Smooth muscle cell (in vitro differentiated cells): ENCODE results near the gene ABHD12B. TPM values are rescaled to one million over a fixed set of nuclear protein-coding genes. Genes with fewer than 3 reads are reported as not detected.
"Not testable (repeated sequence)": the region's sequence is repeated elsewhere in the genome, so short reads cannot be mapped to it uniquely, and the experiment has no call there.

Source experiments
- DNase-seq: peaks from one replicate; lab custom pipeline; 2025; ENCODE audit not compliant: unreplicated experiment; lab: John Stamatoyannopoulos, UW
- H2AFZ ChIP-seq: fragments of 200-600 bp; sonication (generic); 2 replicates; pipeline ENCODE4 v1.6.0; 2016; ENCODE audit warnings: antibody characterized with exemption, low read depth, mild to moderate bottlenecking
- H3F3A ChIP-seq: fragments of 200-600 bp; sonication (generic); 2 replicates; pipeline ENCODE4 v1.6.0; 2017; ENCODE audit warnings: antibody characterized with exemption, low read depth
- H3K27ac ChIP-seq: fragments of 200-600 bp; sonication (generic); 2 replicates; pipeline ENCODE4 v1.5.1; 2016; ENCODE audit warnings: low read depth, mild to moderate bottlenecking
- H3K27me3 ChIP-seq: fragments of 200-600 bp; sonication (generic); 2 replicates; pipeline ENCODE4 v1.6.1; 2016; ENCODE audit warnings: low read depth, mild to moderate bottlenecking
- H3K36me3 ChIP-seq: fragments of 200-600 bp; sonication (generic); 2 replicates; pipeline ENCODE4 v1.5.1; 2016; ENCODE audit warnings: low read depth
- H3K4me1 ChIP-seq: fragments of 200-600 bp; sonication (generic); 2 replicates; pipeline ENCODE4 v1.5.1; 2016; ENCODE audit warnings: low read depth
- H3K4me2 ChIP-seq: fragments of 200-600 bp; sonication (generic); 2 replicates; pipeline ENCODE4 v1.6.0; 2016; ENCODE audit warnings: mild to moderate bottlenecking
- H3K4me3 ChIP-seq: fragments of 200-600 bp; sonication (generic); 2 replicates; pipeline ENCODE4 v1.5.1; 2016; ENCODE audit warnings: mild to moderate bottlenecking
- H3K79me2 ChIP-seq: fragments of 200-600 bp; sonication (generic); 2 replicates; pipeline ENCODE4 v1.6.0; 2016; ENCODE audit warnings: low read depth, mild to moderate bottlenecking
- H3K9ac ChIP-seq: fragments of 200-600 bp; sonication (generic); 2 replicates; pipeline ENCODE4 v1.6.0; 2016; ENCODE audit warnings: low read depth
- H3K9me3 ChIP-seq: fragments of 200-600 bp; sonication (generic); replicated peaks from 2 replicates; pipeline ENCODE4 v1.5.1; 2016; ENCODE audit warnings: low read depth
- H4K20me1 ChIP-seq: fragments of 200-600 bp; sonication (generic); 2 replicates; pipeline ENCODE4 v1.6.0; 2016; ENCODE audit warnings: low read depth
- WGBS: methylation state at CpG from one replicate; pipeline ENCODE4 v1.1.7; 2016; ENCODE audit warnings: low lambda C conversion rate; 5-methylcytosine and 5-hydroxymethylcytosine counted together
- polyA plus RNA-seq: library from polyadenylated mRNA; unstranded; fragments of >200 nt; fragmentation: Nextera tagmentation; extraction: Ambion mirVana; gene quantifications from 2 replicates; pipeline ENCODE4 v1.2.1, GENCODE V29; 2016
- total RNA-seq: library from RNA; depleted of rRNA; stranded (reverse); fragments of >200 nt; gene quantifications from 2 replicates; pipeline ENCODE4 v1.2.3, GENCODE V29; 2014
- TF ChIP-seq, protein P1 (sequence below): fragments of 200-600 bp; sonication (generic); IDR thresholded peaks from 2 replicates; pipeline ENCODE4 v1.5.1; 2017; ENCODE audit warnings: borderline replicate concordance, mild to moderate bottlenecking, antibody characterized with exemption; ENCODE audit not compliant: insufficient read depth, poor library complexity, severe bottlenecking

Gene ABHD12B
- total and polyA plus RNA-seq, 2 experiments from 2014 or later = not detected

- WGBS = 38% methylated on average over 6 of the region's 6 CpGs
- Histone ChIP-seq H3K27me3 (no peaks in the 10 kb centered on the region), H3K4me2 (no peak overlapping the region), H3K9me3 (no peaks in the 10 kb centered on the region), H3F3A (no peaks in the 10 kb centered on the region), H3K79me2 (no peaks in the 10 kb centered on the region), H2AFZ (no peak overlapping the region), H3K9ac (no peak overlapping the region), H3K27ac (no peak overlapping the region), H3K36me3 (no peaks in the 10 kb centered on the region), H3K4me1 (peaks cover 18% of the 10 kb centered on the region), H4K20me1 (no peaks in the 10 kb centered on the region), H3K4me3 (no peak overlapping the region)
- TF ChIP-seq, protein P1, sequence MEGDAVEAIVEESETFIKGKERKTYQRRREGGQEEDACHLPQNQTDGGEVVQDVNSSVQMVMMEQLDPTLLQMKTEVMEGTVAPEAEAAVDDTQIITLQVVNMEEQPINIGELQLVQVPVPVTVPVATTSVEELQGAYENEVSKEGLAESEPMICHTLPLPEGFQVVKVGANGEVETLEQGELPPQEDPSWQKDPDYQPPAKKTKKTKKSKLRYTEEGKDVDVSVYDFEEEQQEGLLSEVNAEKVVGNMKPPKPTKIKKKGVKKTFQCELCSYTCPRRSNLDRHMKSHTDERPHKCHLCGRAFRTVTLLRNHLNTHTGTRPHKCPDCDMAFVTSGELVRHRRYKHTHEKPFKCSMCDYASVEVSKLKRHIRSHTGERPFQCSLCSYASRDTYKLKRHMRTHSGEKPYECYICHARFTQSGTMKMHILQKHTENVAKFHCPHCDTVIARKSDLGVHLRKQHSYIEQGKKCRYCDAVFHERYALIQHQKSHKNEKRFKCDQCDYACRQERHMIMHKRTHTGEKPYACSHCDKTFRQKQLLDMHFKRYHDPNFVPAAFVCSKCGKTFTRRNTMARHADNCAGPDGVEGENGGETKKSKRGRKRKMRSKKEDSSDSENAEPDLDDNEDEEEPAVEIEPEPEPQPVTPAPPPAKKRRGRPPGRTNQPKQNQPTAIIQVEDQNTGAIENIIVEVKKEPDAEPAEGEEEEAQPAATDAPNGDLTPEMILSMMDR = no peak
- DNase-seq = no peak
These were observed 69.3 kb downstream of the ABHD12B start for GRCh38 chr14:50941151-50941550.

DNA sequence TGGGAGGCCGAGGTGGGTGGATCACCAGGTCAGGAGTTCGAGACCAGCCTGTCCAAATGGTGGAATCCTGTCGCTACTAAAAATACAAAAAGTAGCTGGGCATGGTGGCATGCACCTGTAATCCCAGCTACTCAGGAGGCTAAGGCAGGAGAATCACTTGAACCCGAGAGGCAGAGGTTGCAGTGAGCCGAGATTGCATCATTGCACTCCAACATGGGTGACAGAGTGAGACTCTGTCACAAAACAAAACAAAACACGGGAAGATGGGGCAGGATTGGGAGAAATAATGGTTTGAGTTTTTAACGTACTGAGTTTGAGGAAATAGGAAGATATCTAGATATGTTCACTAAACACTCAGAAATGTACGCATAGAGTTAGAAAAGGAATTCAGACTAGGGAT, 69.8 kb downstream of the ABHD12B start:
- H3K4me1 ChIP-seq = peaks cover 18% of the 10 kb centered on the region
- not testable (repeated sequence) for H3K27me3 ChIP-seq, H4K20me1 ChIP-seq, H3K36me3 ChIP-seq, H3K9ac ChIP-seq, H3K4me2 ChIP-seq, H2AFZ ChIP-seq, H3K27ac ChIP-seq, H3F3A ChIP-seq, H3K4me3 ChIP-seq, H3K79me2 ChIP-seq, H3K9me3 ChIP-seq, DNase-seq
- 96% methylated on average over 8 of the region's 8 CpGs for WGBS

GRCh38 chr14:50943261-50943942, 71.5 kb downstream of the ABHD12B start:
- Histone ChIP-seq H3K36me3 (no peaks in the 10 kb centered on the region), H3K4me2 (peak overlapping the region; percentile 92), H3F3A (peaks cover 11% of the 10 kb centered on the region), H3K4me1 (peaks cover 6% of the 10 kb centered on the region), H3K27me3 (no peaks in the 10 kb centered on the region), H3K79me2 (no peaks in the 10 kb centered on the region), H3K27ac (no peak overlapping the region), H3K9ac (peak overlapping the region; percentile 29), H3K9me3 (no peaks in the 10 kb centered on the region), H4K20me1 (no peaks in the 10 kb centered on the region), H2AFZ (peak overlapping the region; percentile 96), H3K4me3 (peak overlapping the region; percentile 77)
- no peak for DNase-seq
- TF ChIP-seq, protein P1 = no peak
- 11% methylated on average over 22 of the region's 26 CpGs for WGBS

GRCh38 chr14:50943943-50944646, 72.2 kb downstream of the ABHD12B start, which contains the start of gene PYGL:
Gene PYGL, minus strand, starts transcription at chr14:50944483. Its CDS starts 80 bp downstream, at chr14:50944403.
- Histone ChIP-seq H3K79me2 (no peaks in the 10 kb centered on the region), H2AFZ (peak within 1 kb of the TSS; percentile 96), H3K4me2 (peak within 1 kb of the TSS; percentile 92), H3K9me3 (no peaks in the 10 kb centered on the region), H3K4me3 (peak within 1 kb of the TSS; percentile 77), H3K9ac (peak within 1 kb of the TSS; percentile 29), H3F3A (peaks cover 11% of the 10 kb centered on the region), H3K36me3 (no peaks in the 10 kb centered on the region), H4K20me1 (no peaks in the 10 kb centered on the region), H3K27me3 (no peaks in the 10 kb centered on the region), H3K27ac (peak within 1 kb of the TSS; percentile 36), H3K4me1 (peaks cover 6% of the 10 kb centered on the region)
- WGBS = 2% methylated on average over 49 of the region's 74 CpGs
- peak; percentile 46 for DNase-seq
- TF ChIP-seq, protein P1 = no peak
